Adrenal gland (tissue), 12 donors: Measurements from ENCODE around the gene FGF3. TPM values are rescaled to one million over a fixed set of nuclear protein-coding genes. Genes with fewer than 3 reads are reported as not detected.

Source experiments
- DNase-seq, 7 donors: peaks; one replicate each; pipeline ENCODE4 v3.0.0-alpha.2; 2019 to 2020
- H3K27ac ChIP-seq, 5 donors: fragments of 200-600 bp; sonication (generic) in 4 of 5; 1 replicate in 3 of 5; 2 replicates in 2 of 5; pipeline versions ENCODE4 v1.5.1 to v1.8.0; 2016 to 2020; ENCODE audit warnings: mild to moderate bottlenecking in 1 of 5
- H3K27me3 ChIP-seq: fragments of 200-600 bp; 2 replicates; pipeline ENCODE4 v1.8.0; 2021
- H3K36me3 ChIP-seq, 2 donors: fragments of 200-600 bp; replicated peaks in 1 of 2; 1 replicate in 1 of 2; 2 replicates in 1 of 2; pipeline versions ENCODE4 v1.5.1 to v1.8.0; 2018 to 2022
- H3K4me1 ChIP-seq, 2 donors: fragments of 200-600 bp; replicated peaks in 1 of 2; 1 replicate in 1 of 2; 2 replicates in 1 of 2; pipeline versions ENCODE4 v1.5.1 to v1.8.0; 2018 to 2021
- H3K4me3 ChIP-seq, 4 donors: fragments of 200-600 bp; sonication (generic) in 3 of 4; one replicate each; pipeline ENCODE4 v1.5.1; 2016 to 2018
- H3K9me3 ChIP-seq, 3 donors: fragments of 200-600 bp; sonication (generic) in 1 of 3; replicated peaks in 1 of 3; 1 replicate in 2 of 3; 2 replicates in 1 of 3; pipeline versions ENCODE4 v1.5.1 to v1.8.0; 2016 to 2021
- CTCF ChIP-seq, 6 experiments: fragments of 450-650 bp in 4 of 6; fragments of 200-600 bp in 2 of 6; sonication (generic) in 1 of 6; IDR thresholded peaks; 1 replicate in 5 of 6; 2 replicates in 1 of 6; pipeline versions ENCODE4 v1.5.1 to v1.8.0; 2016 to 2021; ENCODE audit warnings: antibody characterized with exemption in 6 of 6, mild to moderate bottlenecking in 2 of 6, moderate library complexity in 1 of 6
- POLR2A ChIP-seq, 2 donors: fragments of 450-650 bp; IDR thresholded peaks; one replicate each; pipeline ENCODE4 v1.6.1; 2017; ENCODE audit warnings: antibody characterized with exemption in 2 of 2, mild to moderate bottlenecking in 2 of 2, moderate library complexity in 1 of 2
- WGBS, 4 donors: extraction: QIAGEN DNeasy Blood & Tissue Kit in 2 of 4; methylation state at CpG; one replicate each; pipeline versions ENCODE4 v1.1.5 to v1.1.7; 2013 to 2017; 5-methylcytosine and 5-hydroxymethylcytosine counted together
- intact Hi-C, 2 donors: fragments of 100-400 bp; cut with DNase I; formaldehyde crosslinking; loops; one replicate each; pipeline versions ENCODE4 v1.14.1 to v1.15.0; 2022 to 2023
- polyA plus RNA-seq, 3 donors: library from polyadenylated mRNA; stranded (reverse); fragments of 200-250 nt in 2 of 3; fragments of 350-450 nt in 1 of 3; fragmentation: Illumina TruSeq in 1 of 3; extraction: RNeasy Lipid Tissue Mini Kit (QIAGEN cat#74804) in 1 of 3; gene quantifications; one replicate each; pipeline ENCODE4 v1.2.3, GENCODE V29; 2013 to 2014
- total RNA-seq, 9 donors: library from RNA; depleted of rRNA in 4 of 9; stranded (reverse); fragments of >200 nt in 4 of 9; fragments of 120-200 nt in 1 of 9; fragmentation: NEBNext Ultra II Directional in 1 of 9; extraction: Animal tissue kit (Norgen Biotek cat#: 25700) in 1 of 9; gene quantifications; one replicate each; pipeline versions ENCODE4 v1.1.0 to v1.2.4, GENCODE V29; 2013 to 2023
- donor health status: healthy with polysubstance abuse.
- donor health status: Bipolar disorder and iron deficiency.
- donor health status: DM: yes; HTN: yes; CAD: no.
- donor health status: DM: no; HTN: no; CAD: no.
- donor health status: DM: no; HTN: no; CAD: no.
- donor health status: DM: yes; HTN: yes; CAD: no.

FGF3 gene
- total and polyA plus RNA-seq, 12 donors, result not detected

GRCh38 chr11:69863544-69864200, 44.5 kb upstream of the FGF3 start:
- H3K9me3 ChIP-seq, result no peaks in the 10 kb centered on the region
- no peaks in the 10 kb centered on the region for H3K4me1 ChIP-seq
- H3K4me3 ChIP-seq, result no peak overlapping the region
- no peaks in the 10 kb centered on the region for H3K36me3 ChIP-seq
- WGBS, 4 donors, result 82 to 90% (median 88%) methylated on average over 14 to 17 of the region's 17 CpGs
- peaks cover 21% of the 10 kb centered on the region for H3K27me3 ChIP-seq
- no peak for DNase-seq
- no peak overlapping the region for H3K27ac ChIP-seq
- intact Hi-C loops, result no loop called here
- TF ChIP-seq CTCF (IDR thresholded peaks at IDR 0.05) (no peak), POLR2A (IDR thresholded peaks at IDR 0.05) (no peak)

- WGBS, 4 donors, result 81 to 90% (median 86%) methylated on average over 11 to 12 of the region's 12 CpGs
These were observed 43.8 kb upstream of the FGF3 start for GRCh38 chr11:69862797-69863543.

GRCh38 chr11:69862331-69862771, 43.1 kb upstream of the FGF3 start:
- Histone ChIP-seq H3K27ac (no peak overlapping the region), H3K4me1 (no peaks in the 10 kb centered on the region), H3K9me3 (no peaks in the 10 kb centered on the region), H3K4me3 (no peak overlapping the region), H3K36me3 (no peaks in the 10 kb centered on the region), H3K27me3 (peaks cover 11% of the 10 kb centered on the region)
- no peak for DNase-seq
- TF ChIP-seq POLR2A (IDR thresholded peaks at IDR 0.05), result no peak
- no peak for TF ChIP-seq CTCF (IDR thresholded peaks at IDR 0.05)
- intact Hi-C loops, result no loop called here
- WGBS, 4 donors, result 54 to 67% (median 64%) methylated on average over 2 to 19 of the region's 19 CpGs

More at GRCh38 chr11:69862797-69863543, 43.8 kb upstream of the FGF3 start:
- Histone ChIP-seq H3K4me1 (no peaks in the 10 kb centered on the region), H3K27me3 (peaks cover 14% of the 10 kb centered on the region), H3K4me3 (no peak overlapping the region), H3K36me3 (no peaks in the 10 kb centered on the region), H3K9me3 (no peaks in the 10 kb centered on the region), H3K27ac (no peak overlapping the region)
- no peak for DNase-seq
- TF ChIP-seq POLR2A (IDR thresholded peaks at IDR 0.05) (no peak), CTCF (IDR thresholded peaks at IDR 0.05) (no peak)
- intact Hi-C loops, result no loop called here

- no peaks in the 10 kb centered on the region for H3K9me3 ChIP-seq
- TF ChIP-seq POLR2A (IDR thresholded peaks at IDR 0.05) (no peak), CTCF (IDR thresholded peaks at IDR 0.05) (no peak)
- H3K4me3 ChIP-seq, result no peak overlapping the region
- H3K4me1 ChIP-seq, result no peaks in the 10 kb centered on the region
- intact Hi-C loops, result no loop called here
- H3K27ac ChIP-seq, result no peak overlapping the region
- 73 to 85% (median 78%) methylated on average over 6 to 7 of the region's 7 CpGs for WGBS, 4 donors
- DNase-seq, result peak in 1 of 7 donors; percentile 31
- no peaks in the 10 kb centered on the region for H3K36me3 ChIP-seq
- H3K27me3 ChIP-seq, result peaks cover 11% of the 10 kb centered on the region
These were observed 42.7 kb upstream of the FGF3 start for GRCh38 chr11:69861901-69862300.
